SH-SY5Y (cell line): Measurements from ENCODE around the gene METTL3.

Source experiments
- GATA2 ChIP-seq: IDR thresholded peaks from 2 replicates; pipeline ENCODE4 v1.6.1; 2011; ENCODE audit warnings: mild to moderate bottlenecking, low read depth, low read length
- GATA3 ChIP-seq: IDR thresholded peaks from 2 replicates; pipeline ENCODE4 v1.6.1; 2011; ENCODE audit warnings: low read depth, mild to moderate bottlenecking, low read length, moderate library complexity

Gene METTL3

GRCh38 chr14:21467616-21468015, 43.5 kb downstream of the METTL3 start:
- TF ChIP-seq GATA2 (no peak), GATA3 (no peak)

GRCh38 chr14:21455912-21456667, 55.0 kb downstream of the METTL3 start, which contains the start of gene CHD8:
Gene CHD8, minus strand, starts transcription at chr14:21456123. Its CDS starts 24,480 bp downstream, at chr14:21431643.
- no peak for TF ChIP-seq GATA2
- TF ChIP-seq GATA3, result no peak

GRCh38 chr14:21455592-21455911, 55.6 kb downstream of the METTL3 start:
- TF ChIP-seq GATA2, result no peak
- TF ChIP-seq GATA3, result no peak

- no peak for TF ChIP-seq GATA3
- TF ChIP-seq GATA2, result no peak
Measured at GRCh38 chr14:21454843-21455544, 56.1 kb downstream of the METTL3 start.

- TF ChIP-seq GATA3 (no peak), GATA2 (no peak)
Measured at GRCh38 chr14:21449899-21450216, 61.3 kb downstream of the METTL3 start.
